Retinal pigment epithelial cell (primary cell): ENCODE measurements around the gene PRDX2.

ENCODE experiments used
- DNase-seq: peaks from one replicate; pipeline ENCODE4 v3.0.0-alpha.2; 2010; ENCODE audit warnings: low read depth
- H3K4me3 ChIP-seq: 2 replicates; pipeline ENCODE4 v1.5.1; 2011; ENCODE audit warnings: mild to moderate bottlenecking, low read length, control low read depth, moderate library complexity
- CTCF ChIP-seq: conservative IDR thresholded peaks from 2 replicates; pipeline ENCODE4 v1.5.1; 2011; ENCODE audit warnings: low read depth, low read length, control low read depth, inconsistent platforms

The PRDX2 gene

GRCh38 chr19:12756150-12756883, 45.3 kb downstream of the PRDX2 start:
- H3K4me3 ChIP-seq = no peak overlapping the region
- DNase-seq = no peak
- no peak for TF ChIP-seq CTCF

GRCh38 chr19:12754465-12755196, 47.0 kb downstream of the PRDX2 start:
- DNase-seq = no peak
- TF ChIP-seq CTCF = no peak
- no peak overlapping the region for H3K4me3 ChIP-seq

- H3K4me3 ChIP-seq = no peak overlapping the region
- DNase-seq = no peak
- TF ChIP-seq CTCF = no peak
Observed at GRCh38 chr19:12752056-12752781, 49.4 kb downstream of the PRDX2 start.

GRCh38 chr19:12751635-12752034, 50.0 kb downstream of the PRDX2 start, which contains the start of gene BEST2:
Gene BEST2, plus strand, starts transcription at chr19:12751791. Its CDS starts 802 bp downstream, at chr19:12752593.
- H3K4me3 ChIP-seq = no peak within 1 kb of the TSS
- TF ChIP-seq CTCF = no peak
- no peak for DNase-seq

- DNase-seq = no peak
- TF ChIP-seq CTCF = no peak
- H3K4me3 ChIP-seq = no peak overlapping the region
Observed at GRCh38 chr19:12750851-12751250, 50.7 kb downstream of the PRDX2 start.

GRCh38 chr19:12749938-12750521, 51.6 kb downstream of the PRDX2 start:
- DNase-seq = no peak
- H3K4me3 ChIP-seq = no peak overlapping the region
- no peak for TF ChIP-seq CTCF
